ENCODE results near the gene GP1BA. TPM values are rescaled to one million over a fixed set of nuclear protein-coding genes. Genes with fewer than 3 reads are reported as not detected.

GP1BA gene
- polyA plus RNA-seq, 1 donor (not counting 4 experiments of a cell fraction or from before 2014, with no cell fraction given), result not detected

- dilution Hi-C loops (cut with MboI; ENCODE audit: extremely low pct_ligation_motif_present, low sequenced_read_pairs), result no loop called here
- DNase-seq (ENCODE audit: low read depth, low spot score) (no peak), FAIRE-seq (no peak)
- Histone ChIP-seq H3K27ac (ENCODE audit: control insufficient read depth, insufficient read depth, low read length) (no peak overlapping the region), H3K9ac (ENCODE audit: control insufficient read depth, extremely low read depth, insufficient read depth, low read length) (no peak overlapping the region), H3K27me3 (ENCODE audit: control insufficient read depth, extremely low read depth, insufficient read depth, low read length) (no peaks in the 10 kb centered on the region), H3K4me3 (ENCODE audit: control insufficient read depth in 2 of 3, extremely low read depth in 1 of 3, insufficient read depth in 2 of 3, low read depth in 1 of 3, low read length in 3 of 3) (no peak overlapping the region), H4K20me1 (ENCODE audit: control insufficient read depth, extremely low read depth, insufficient read depth, low read length) (no peaks in the 10 kb centered on the region), H3K9me1 (ENCODE audit: control insufficient read depth, extremely low read depth, insufficient read depth, low read length) (no peaks in the 10 kb centered on the region), H3K4me1 (ENCODE audit: control insufficient read depth, extremely low read depth, insufficient read depth, low read length) (peaks cover 8% of the 10 kb centered on the region), H3K79me2 (ENCODE audit: control insufficient read depth, insufficient read depth, low read length) (peaks cover 10% of the 10 kb centered on the region), H3K4me2 (ENCODE audit: control insufficient read depth, extremely low read depth, insufficient read depth, low read depth, low read length) (no peak overlapping the region), H3K36me3 (ENCODE audit: control insufficient read depth in 2 of 2, extremely low read depth in 1 of 2, insufficient read depth in 2 of 2, low read length in 2 of 2) (peaks cover 10 to 19% of the 10 kb centered on the region in 2 experiments), H2AFZ (ENCODE audit: control insufficient read depth, low read length) (no peak overlapping the region), H3K9me3 (ENCODE audit: control insufficient read depth, low read depth, low read length) (no peaks in the 10 kb centered on the region)
- no peak for TF ChIP-seq CTCF (optimal IDR thresholded peaks at IDR 0.05 in 1 of 3, IDR thresholded peaks at IDR 0.05 in 1 of 3, conservative IDR thresholded peaks at IDR 0.05 in 1 of 3; ENCODE audit: extremely low read depth in 1 of 3, insufficient read depth in 2 of 3, low read length in 3 of 3)
- no peak for TF ChIP-seq EZH2 (IDR thresholded peaks at IDR 0.05; ENCODE audit: low read length)
Observed at GRCh38 chr17:4933646-4934045, 1.6 kb downstream of the GP1BA start.

GRCh38 chr17:4934173-4934979 is 2.3 kb downstream of the GP1BA start:
- no peaks in the 10 kb centered on the region for H3K9me3 ChIP-seq (ENCODE audit: control insufficient read depth, low read depth, low read length)
- H4K20me1 ChIP-seq (ENCODE audit: control insufficient read depth, extremely low read depth, insufficient read depth, low read length), result no peaks in the 10 kb centered on the region
- H3K9me1 ChIP-seq (ENCODE audit: control insufficient read depth, extremely low read depth, insufficient read depth, low read length), result no peaks in the 10 kb centered on the region
- no peaks in the 10 kb centered on the region for H3K27me3 ChIP-seq (ENCODE audit: control insufficient read depth, extremely low read depth, insufficient read depth, low read length)
- peak overlapping the region; percentile 28 for H3K9ac ChIP-seq (ENCODE audit: control insufficient read depth, extremely low read depth, insufficient read depth, low read length)
- DNase-seq (ENCODE audit: low read depth, low spot score) (no peak), FAIRE-seq (no peak)
- peaks cover 17% of the 10 kb centered on the region for H3K79me2 ChIP-seq (ENCODE audit: control insufficient read depth, insufficient read depth, low read length)
- H3K4me2 ChIP-seq (ENCODE audit: control insufficient read depth, extremely low read depth, insufficient read depth, low read depth, low read length), result no peak overlapping the region
- dilution Hi-C loops (cut with MboI; ENCODE audit: extremely low pct_ligation_motif_present, low sequenced_read_pairs), result no loop called here
- no peak overlapping the region for H2AFZ ChIP-seq (ENCODE audit: control insufficient read depth, low read length)
- no peak overlapping the region for H3K27ac ChIP-seq (ENCODE audit: control insufficient read depth, insufficient read depth, low read length)
- H3K4me1 ChIP-seq (ENCODE audit: control insufficient read depth, extremely low read depth, insufficient read depth, low read length), result peaks cover 13% of the 10 kb centered on the region
- TF ChIP-seq EZH2 (IDR thresholded peaks at IDR 0.05; ENCODE audit: low read length), result no peak
- TF ChIP-seq CTCF (optimal IDR thresholded peaks at IDR 0.05 in 1 of 3, IDR thresholded peaks at IDR 0.05 in 1 of 3, conservative IDR thresholded peaks at IDR 0.05 in 1 of 3; ENCODE audit: extremely low read depth in 1 of 3, insufficient read depth in 2 of 3, low read length in 3 of 3), result peak; percentile 20 to 50 (median 40)
- no peak overlapping the region for H3K4me3 ChIP-seq (ENCODE audit: control insufficient read depth in 2 of 3, extremely low read depth in 1 of 3, insufficient read depth in 2 of 3, low read depth in 1 of 3, low read length in 3 of 3)
- peaks cover 10 to 19% of the 10 kb centered on the region in 2 experiments for H3K36me3 ChIP-seq (ENCODE audit: control insufficient read depth in 2 of 2, extremely low read depth in 1 of 2, insufficient read depth in 2 of 2, low read length in 2 of 2)
